Hindlimb muscle (tissue), 1 donor: Measurements from ENCODE around the gene CTDP1. TPM values are rescaled to one million over a fixed set of nuclear protein-coding genes. Genes with fewer than 3 reads are reported as not detected.

Source experiments
- DNase-seq: peaks from one replicate; pipeline ENCODE4 v3.0.0-alpha.2; 2013
- polyA plus RNA-seq: library from polyadenylated mRNA; unstranded; fragments of 120-200 nt; gene quantifications from one replicate; pipeline ENCODE4 v1.2.1, GENCODE V29; 2013; ENCODE audit not compliant: insufficient read length

The CTDP1 gene
- polyA plus RNA-seq, 1 donor: 11.0 TPM

- DNase-seq: no peak
These were observed 34.9 kb upstream of the CTDP1 start for GRCh38 chr18:79644666-79645057.

GRCh38 chr18:79645291-79645983, 34.2 kb upstream of the CTDP1 start:
- DNase-seq: no peak

GRCh38 chr18:79647307-79647706, 32.3 kb upstream of the CTDP1 start:
- no peak for DNase-seq

DNA sequence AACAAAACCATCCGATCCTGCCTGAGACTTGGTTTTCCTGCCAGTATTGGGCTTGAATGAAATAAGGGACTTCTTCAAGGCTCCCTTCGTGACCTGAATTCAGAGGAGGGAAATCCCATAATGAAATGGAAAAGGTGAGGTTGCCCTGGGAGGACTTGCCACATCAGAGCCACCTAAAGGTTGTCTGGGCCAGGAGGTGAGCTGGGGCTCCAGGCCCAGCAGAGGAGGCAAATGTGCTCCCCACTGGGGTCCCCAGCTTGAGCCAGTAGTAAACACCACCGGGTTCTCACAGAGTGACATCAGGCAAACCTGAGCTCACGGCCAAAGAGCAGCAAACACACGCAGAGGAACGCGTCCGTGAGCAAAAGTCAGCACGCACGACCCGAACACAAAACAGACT, 28.6 kb upstream of the CTDP1 start:
- DNase-seq: no peak

GRCh38 chr18:79657342-79657996, 22.1 kb upstream of the CTDP1 start:
- DNase-seq: no peak

- DNase-seq: no peak
These were observed 21.2 kb upstream of the CTDP1 start for GRCh38 chr18:79658366-79658765.

- DNase-seq: no peak
These were observed 19.9 kb upstream of the CTDP1 start for GRCh38 chr18:79659733-79660132.

- DNase-seq: no peak
These were observed 17.6 kb upstream of the CTDP1 start for GRCh38 chr18:79662034-79662433.

DNA sequence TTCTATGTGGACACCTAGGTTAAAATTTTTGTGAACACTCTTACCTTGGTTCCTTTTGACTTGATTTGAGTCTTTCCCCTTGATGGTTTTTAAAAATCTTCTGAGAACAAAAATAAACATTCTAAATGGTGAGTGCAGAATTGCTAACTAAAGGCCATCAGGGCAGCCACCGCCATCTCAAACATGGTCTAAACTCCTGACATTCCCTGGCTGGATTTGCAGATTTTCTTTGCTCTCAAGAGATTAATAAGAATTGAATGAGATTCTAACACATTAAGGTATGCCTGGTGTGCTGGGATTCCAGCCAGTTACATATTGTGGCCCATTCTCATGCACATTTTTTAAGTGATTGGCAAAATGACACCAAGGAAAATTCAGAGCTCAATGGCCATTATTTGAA, 17.2 kb upstream of the CTDP1 start:
- no peak for DNase-seq

DNA sequence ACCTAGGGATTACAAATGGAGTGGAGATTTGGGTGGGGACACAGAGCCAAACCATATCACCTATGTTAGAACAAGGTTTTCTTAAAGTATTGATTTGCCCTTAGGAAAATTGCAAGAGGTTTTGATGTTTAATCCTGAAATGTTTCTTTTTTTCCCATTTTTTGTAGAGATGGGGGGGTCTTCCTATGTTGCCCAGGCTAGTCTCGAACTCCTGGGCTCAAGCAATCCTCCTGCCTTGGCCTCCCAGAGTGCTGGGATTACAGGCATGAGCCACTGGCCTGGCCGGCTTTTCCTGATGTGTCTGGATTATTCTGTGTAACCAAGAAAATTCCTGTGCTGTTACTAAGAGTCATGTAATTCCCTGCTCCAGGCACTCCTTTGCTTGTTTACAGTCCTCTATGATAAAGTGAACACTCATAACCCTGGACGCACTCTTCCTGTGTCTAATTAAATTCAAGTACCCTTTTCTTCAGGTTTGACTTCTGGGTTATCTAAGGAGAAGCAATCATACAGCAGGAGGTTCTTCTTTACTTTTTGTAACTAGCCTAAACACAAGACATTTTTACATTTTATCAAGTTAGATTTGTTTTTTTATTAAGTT, 15.0 kb upstream of the CTDP1 start:
- DNase-seq: no peak

- no peak for DNase-seq
These were observed 11.4 kb upstream of the CTDP1 start for GRCh38 chr18:79668203-79668602.

DNA sequence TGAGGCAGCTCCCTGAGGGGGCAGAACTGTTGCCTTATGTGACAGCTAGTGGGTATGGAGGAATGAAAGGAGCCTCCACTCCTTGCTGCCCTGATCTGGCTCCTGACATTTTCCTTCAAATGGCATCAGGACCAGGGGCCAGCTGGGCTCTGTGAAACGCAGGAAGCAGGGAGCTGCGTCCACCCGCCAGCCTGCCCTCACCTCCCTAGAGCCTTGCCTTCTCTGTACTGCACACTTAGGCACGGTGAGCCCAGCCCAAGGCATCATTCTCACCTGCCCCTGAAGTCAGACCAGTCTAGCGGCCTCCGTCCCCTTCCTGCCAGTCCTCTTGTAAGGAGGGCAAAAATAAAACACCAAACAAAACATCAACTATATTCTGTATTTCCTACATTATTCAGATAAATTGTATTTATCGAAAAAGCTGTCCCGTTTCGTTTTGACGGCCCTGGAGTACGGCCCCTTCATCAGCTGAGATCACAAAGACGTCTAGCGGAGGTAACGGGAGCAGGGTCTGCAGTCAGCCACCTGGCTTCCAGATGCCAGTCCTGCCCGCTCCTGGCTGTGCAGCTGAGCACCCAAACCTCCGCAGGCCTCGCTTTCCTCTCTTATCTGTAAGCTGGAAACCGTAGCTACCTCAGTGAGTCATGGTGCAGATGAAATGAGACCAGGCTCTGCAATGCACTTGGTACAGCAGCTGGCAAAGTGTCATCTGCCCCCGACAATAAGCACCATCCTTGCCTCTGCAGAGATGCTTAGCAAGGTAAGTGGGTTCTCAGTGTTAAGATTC, 6.9 kb upstream of the CTDP1 start:
- DNase-seq: no peak

GRCh38 chr18:79677221-79677620, 2.4 kb upstream of the CTDP1 start:
- DNase-seq: no peak

GRCh38 chr18:79677840-79678239, 1.8 kb upstream of the CTDP1 start:
- no peak for DNase-seq

DNA sequence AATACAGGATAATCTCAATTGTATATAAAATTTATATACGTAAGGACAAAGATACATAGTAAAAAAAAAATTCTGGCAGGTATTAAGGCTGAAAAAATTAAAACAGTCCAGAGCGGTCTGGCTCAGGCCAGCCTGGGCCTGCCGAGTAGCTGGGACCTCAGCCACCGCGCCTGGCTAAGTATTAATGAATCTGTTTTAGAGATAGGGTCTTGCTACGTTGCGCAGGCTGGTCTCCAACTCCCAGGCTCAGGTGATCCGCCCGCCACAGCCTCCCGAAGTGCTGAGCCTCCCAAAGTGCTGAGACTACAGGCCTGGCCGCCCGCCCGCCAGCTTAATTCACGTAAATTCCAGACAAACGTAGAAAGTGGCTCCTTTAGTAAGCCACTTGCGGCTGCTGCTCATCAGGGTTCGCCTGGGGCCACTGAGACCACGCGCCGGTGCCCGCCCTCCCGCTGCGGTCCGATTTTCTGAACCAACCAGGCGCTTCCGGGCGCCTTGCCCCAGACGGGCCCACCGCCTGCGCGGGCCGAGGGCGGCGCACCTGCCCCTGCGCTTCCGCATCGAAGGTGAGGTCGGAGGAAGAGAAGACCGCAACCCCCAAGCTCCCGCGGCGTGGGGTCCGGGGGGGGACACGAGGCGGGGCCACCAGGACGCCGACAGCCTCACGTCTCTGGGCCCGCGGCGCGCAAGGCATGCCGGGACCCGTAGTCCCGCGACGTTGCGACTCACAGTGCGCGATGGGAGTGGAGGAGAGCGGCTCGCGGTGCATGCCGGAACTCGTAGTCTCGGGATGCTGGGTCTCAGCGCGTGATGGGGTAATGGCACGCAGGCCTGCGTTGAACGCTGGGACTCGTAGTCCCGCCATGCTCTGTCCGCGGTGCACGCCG, 695 bp upstream of the CTDP1 start:
- peak; percentile 99 for DNase-seq

DNA sequence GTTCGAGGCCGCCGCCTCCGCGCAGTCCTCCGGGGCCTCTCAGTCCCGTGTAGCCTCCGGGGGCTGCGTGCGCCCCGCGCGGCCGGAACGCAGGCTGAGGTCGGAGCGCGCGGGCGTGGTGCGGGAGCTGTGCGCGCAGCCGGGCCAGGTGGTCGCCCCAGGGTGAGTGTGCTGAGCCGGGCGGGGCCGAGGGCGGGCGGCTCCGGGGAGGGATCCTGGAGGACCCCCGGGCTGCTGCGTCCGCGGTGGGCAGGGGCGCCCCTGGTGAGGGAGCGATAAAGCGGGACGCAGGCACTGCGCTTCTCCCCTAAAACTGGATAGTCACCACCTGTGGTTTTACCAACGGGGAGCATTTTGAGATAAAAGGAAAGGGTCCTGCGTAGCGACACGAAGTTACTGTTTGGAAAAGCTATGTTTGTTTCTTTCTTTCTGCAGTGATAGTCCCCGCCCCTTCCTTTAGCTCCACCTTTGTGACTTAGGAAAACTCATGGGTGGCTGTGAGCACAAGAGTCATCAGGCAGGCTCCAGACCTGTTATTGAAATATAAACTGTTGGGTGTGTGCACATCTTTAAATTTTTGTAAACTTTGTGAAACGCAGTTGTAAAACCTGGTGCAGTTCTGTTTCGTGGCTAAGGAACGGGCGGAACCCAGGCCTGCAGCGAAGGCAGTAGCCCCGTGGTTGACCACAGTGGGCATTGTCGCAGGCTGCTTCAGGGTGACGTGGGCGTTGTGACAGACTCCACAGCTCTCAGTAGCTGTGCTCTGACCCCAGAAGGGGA, 687 bp downstream of the CTDP1 start:
- no peak for DNase-seq

GRCh38 chr18:79680891-79681339, 1.3 kb downstream of the CTDP1 start:
- no peak for DNase-seq

GRCh38 chr18:79681484-79682387, 2.1 kb downstream of the CTDP1 start:
- no peak for DNase-seq

DNA sequence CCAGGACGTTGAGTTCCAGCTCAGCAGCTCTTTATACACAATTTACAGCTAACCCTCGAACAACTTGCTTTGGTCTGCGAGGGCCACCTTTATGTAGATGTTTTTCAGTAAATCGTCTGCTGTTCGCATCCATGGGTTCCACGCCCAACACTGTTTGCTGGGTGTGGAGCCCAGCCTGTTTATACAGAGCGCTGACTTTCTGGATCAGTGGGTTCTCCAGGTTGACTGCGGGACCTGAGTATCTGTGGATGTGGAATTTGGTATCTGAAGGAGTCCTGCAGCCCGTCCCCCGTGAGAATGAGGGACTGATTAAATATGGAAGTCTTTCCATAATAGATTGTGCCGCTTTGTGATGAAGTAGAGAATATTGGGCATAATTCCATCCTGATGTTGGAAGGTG, 2.9 kb downstream of the CTDP1 start:
- no peak for DNase-seq
